GM18873 (cell line): ENCODE data around the gene PFKFB1.
"Not testable (repeated sequence)": the region's sequence is repeated elsewhere in the genome, so short reads cannot be mapped to it uniquely, and the experiment has no call there.

Experiments
- ATAC-seq: cut with Tn5 transposase; IDR thresholded peaks from one replicate; pipeline ENCODE4 v1.9.1; 2021; ENCODE audit warnings: mild to moderate bottlenecking, moderate library complexity, moderate number of reproducible peaks; ENCODE audit not compliant: unreplicated experiment, low FRiP score

Gene PFKFB1

DNA sequence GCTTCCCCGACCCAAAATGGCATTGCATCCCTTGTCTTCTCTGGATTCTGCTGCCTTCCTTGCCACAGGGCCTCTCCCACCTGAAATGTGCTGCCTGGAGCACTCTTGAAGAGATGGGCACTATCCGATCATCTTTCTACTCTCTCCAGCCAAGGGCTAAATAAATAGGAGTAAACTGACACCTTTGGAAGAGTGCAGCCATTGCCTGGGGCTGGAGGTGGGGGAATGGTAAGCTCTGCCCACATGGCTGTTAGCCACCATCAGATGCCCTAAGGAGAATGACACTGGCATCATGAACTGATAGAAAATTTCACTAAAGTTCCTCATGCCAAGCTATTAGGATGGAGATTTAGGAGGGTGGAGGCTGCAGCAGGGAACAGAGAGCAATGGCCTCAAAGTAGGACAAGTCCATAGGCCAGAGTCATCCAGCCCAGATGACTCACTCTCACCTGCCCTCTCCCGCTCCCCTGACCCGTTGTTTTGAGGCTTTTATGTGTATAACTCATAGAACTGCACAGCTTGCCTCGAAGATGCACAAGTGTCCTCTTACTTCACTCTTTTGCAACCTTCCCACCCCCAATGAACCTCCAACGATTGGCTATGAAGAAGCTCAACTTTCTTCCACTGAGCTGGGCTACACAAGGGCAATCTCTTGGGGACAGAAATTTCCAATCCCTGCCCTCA is 822 bp upstream of the PFKFB1 start:
- ATAC-seq, result no peak

DNA sequence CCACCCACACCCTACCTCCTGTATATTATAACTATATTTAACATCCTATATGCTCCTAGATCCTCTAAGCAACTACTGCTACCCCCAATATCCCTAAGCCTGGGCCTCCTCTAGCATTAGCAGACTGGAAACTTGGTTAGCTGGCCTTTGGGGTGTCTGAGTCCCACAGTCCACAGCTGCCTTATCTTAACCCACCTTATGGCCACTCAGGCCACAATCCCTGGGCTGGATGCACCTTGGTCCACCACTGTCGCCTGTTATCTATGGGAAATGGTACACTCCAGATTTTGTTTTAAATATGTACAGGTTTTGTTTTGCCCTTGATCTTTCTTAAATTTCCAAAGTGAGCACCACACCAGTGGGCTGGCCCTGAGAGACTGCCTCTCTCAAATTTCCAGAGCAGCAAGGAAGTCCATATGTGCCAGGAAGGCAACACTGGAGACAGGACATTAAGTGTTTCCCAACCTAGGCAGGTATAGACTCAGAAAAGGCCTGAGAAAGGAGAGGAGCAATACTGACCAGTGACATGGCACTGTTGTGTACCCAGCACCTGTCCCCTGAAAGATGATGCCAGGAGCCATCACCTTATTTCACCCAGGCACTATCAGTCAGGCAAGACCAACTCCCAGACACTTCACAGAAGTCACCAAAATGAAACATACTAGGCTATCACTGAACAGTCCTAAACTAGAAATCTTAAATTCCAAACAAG is 921 bp downstream of the PFKFB1 start:
- ATAC-seq, result no peak

DNA sequence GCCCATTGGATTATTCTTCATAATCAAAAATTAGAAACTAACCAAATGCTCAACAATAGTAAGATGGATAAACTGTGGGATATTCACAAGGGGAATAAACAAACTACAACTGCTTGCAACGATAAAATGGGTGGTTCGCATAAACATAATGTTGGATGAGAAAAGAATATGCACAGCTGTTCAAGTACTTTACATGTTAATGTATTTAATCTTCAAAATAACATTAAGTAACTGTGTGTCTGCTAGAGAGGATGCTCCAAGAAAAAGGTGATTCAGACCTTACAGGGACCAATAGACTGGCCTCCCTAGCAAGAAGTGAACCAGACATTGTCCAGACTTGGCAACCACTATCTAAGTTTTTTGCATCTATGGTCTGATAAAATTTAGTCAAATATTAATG is 2.3 kb downstream of the PFKFB1 start:
- no peak for ATAC-seq

DNA sequence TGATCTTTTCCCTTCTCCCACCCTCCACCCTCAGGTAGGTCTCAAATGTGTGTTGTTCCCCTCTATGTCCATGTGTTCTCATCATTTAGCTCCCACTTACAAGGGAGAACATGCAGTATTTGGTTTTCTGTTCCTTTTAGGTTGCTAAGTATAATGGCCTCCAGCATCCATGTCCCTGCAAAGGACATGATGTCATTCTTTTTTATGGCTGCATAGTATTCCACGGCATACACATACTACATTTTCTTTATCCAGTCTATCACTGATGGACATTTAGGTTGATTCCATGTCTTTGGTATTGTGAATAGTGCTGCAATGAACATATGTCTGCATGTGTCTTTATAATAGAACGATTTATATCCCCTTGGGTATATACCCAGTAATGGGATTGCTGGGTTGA is 10.7 kb downstream of the PFKFB1 start:
- ATAC-seq, result not testable (repeated sequence)

DNA sequence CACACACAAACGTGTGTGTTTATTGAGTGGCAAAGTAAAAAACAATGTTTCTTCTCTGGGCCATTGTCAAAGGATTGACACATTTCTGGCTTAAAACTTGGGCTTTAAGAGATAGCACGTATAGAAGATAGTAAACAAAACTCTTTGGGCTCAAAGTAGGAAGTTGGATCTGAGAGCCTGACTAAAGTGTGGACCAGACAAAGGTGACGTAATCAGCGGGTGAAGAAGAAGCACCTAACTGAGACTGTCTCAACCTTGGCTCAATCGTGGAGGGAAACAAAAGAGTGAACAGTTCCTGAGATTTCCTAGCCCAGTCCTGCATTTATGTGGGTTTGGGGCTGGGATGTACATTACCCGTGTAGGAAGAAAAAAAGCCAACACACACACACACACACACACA is 13.7 kb downstream of the PFKFB1 start:
- no peak for ATAC-seq

DNA sequence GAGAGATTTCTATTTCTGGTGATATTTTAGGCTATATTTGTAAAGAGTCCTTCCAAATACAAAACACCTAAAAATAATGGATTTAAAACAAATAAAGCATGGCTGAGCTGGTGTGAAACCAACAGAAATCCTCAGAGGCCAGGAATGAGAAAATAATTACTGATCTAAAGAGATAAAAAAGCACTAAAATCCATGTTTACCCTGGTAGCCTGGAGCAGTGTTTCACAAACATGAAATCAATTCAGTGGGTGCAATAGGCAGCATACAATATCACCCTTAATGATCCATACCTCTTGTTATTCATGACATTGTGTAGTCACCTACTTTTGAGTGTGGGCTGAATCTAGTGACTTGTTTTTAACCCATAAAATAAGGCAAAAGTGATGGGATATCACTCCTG is 14.6 kb downstream of the PFKFB1 start:
- no peak for ATAC-seq

DNA sequence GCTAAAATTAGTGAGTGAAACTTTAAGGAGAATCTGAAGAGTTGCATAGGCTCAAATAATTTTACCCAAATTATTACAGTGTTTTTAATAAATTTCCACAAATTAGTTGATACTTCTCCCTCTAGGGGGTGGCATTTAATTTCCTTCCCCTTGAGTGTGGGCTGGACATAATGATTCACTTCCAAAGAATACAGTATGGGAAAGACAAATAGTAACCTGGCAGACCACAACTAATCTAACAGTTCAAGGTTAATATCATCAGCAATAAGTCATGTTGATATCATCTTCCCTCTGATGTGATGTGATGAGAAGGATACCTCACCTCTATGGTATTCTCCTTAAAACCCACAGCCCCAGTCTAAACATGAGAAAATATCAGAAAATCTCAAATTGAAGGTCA is 15.5 kb downstream of the PFKFB1 start:
- no peak for ATAC-seq

DNA sequence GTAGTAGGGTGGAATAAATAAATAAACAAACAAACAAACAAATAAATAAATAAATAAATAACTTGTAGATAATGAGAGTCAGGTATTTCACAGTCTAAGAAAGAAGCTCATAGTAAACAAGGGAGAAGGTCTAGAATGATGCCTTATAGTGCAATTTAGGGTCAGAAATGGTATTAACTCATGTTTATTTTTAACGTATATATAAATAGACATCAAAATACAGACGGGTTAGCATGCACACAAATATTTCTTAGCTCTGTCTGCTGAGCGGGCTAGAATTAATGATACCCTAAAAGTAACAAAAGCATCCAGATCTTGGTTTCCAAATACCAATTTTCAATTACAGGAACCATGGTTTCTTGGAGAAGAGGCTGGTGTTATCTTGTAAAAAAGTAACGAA is 16.6 kb downstream of the PFKFB1 start:
- no peak for ATAC-seq

DNA sequence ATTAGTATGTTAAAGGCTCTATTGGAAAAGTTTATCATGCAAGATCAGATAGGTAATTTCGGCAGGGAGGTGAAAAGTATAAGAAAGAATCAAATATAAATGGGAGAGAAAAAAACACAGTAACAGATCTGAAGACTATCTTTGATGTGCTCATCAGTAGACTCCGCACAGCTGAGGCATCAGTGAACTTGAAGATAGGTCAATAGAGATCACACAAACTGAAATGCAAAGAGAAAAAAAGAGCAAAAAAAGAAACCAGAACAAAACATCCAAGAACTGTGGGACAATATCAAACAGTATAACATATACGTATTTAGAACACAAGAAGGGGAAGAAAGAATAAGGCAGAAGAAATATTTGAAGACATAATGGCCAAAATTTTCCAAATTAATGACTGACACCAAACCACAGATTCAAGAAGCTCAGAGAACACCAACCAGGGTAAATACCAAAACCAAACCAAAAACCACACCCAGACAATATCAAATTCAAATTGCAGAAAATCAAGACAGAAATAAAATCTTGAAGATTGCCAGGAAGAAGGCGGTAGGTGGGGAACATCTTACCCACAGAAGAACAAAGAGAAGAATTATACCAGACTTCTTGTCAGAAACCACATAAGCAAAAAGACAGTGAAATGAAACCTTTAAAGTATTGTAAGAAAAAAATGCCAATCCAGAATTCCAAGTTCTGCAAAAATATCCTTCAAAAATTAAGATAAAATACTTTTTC is 29.1 kb downstream of the PFKFB1 start:
- no peak for ATAC-seq

DNA sequence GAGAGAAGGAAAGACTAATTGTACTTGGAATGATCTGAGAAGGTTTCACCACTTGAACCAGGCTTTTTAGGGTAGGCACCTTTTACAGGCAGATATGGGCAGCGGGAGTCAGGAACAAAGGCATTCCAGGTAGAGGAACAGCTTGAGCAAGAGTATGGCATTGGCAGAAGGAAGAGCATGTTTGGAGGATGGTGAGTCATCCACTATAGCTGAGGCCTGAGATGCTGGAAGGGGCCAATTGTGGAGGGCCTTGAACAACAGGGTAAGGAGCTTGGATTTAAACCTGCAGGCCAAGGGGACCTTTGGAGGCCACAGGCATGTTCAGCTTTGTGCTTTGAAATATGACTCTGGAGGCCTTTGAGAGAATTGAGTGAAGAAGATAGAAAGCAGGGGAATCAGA is 32.2 kb downstream of the PFKFB1 start:
- ATAC-seq, result no peak

DNA sequence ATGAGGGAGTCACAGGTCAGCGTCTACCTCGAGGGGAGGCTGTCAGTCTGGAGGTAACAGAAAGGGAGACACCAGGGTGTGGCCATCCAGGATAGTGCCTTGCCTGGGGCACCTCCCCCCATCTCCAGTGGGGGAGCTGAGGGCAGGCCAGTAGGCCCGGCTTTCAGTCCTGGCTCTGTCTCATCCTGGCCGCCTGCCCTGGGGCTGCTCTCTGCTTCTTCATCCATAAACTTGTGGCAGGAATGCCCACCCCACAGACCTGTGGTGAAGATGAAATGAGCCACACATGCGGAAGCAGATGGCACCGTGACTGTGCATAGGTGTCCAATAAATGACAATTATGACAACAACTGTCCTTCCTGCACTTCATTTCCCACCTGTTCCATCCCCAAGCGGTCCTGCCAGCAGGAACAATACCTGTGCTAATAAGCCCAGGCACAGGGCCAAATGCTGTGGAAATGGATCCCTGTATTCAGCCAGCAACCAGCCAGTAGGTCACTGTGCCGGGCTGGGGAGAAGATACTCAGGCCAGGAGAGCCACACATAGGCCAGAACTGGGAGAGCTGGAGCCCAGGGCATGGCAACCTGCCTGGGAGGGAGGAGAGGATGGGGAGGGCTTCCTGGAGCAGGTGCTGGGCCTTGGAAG is 43.1 kb downstream of the PFKFB1 start:
- ATAC-seq, result no peak

DNA sequence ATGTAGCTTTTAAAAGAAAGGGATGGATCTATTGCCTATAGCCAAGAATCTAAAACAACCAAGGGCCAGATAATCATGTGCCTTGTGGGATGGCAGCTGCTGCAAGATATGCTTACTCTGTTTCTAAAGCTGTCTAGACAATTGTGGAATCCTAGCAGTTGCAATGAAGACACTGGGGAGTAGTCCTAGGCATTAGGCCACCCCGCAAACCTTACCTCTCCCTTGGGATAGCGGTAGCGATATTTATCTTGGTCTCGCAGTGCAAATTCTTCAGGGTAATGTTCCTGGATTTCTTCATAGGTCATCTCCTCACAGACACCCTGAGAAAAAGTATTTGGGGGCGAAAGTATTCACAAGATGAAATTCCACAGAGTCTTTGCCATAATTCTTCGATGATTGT is 48.8 kb downstream of the PFKFB1 start:
- no peak for ATAC-seq

DNA sequence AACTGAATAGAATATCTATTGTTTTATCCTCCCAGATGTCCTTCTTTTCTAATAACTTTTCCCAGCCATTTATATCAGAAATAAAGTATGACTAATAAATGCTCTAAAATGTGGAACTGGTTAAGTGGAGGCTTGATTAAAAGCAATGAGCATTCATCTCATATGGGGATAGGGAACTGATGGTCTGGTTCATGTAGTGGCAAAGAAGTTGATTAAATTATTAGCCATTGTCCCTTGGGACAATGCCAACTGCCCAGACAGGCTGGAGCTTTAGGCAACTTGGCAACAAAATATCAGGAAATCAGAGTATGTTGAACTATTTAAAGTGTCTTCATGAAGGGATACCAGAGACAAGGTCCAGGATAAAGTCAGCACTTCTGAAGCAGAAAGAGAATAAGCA is 49.2 kb downstream of the PFKFB1 start:
- no peak for ATAC-seq

DNA sequence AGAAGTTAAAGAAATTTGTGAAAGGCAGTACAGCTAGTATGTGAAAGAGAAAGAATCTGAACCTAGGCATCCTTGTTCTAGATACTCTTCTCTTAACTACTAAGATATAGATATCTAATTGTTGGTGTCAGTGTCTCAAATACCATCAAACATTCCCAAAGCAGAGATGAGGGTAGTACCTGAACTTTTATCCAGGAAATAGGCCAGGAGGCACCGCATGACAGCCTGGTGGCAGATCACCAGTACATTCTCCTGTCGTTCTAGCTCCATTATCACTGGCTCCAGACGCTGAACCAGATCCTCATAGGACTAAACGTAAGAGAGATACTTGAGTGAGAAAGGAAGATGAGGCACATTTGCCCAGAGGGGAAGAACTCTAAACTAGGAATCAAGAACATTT is 56.6 kb downstream of the PFKFB1 start:
- no peak for ATAC-seq

DNA sequence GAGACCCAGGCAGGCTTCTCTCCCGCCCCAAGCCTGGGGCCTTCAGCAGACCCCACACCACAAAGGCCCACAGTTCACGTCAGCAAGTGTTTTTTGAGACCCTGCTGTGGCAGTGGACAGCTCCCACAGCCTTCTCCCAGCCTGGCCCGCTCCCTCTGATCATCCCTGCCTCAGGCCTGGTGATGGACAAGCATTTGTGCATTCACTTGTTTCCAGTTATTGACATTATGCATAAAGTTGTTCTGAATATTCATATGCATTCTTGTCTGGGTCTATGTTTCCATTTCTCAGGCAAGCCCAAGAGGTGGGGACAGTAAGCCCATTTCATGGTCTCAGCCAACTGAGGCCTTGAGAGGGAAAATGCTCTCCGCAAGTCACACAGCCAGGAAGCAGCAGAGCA is 58.7 kb downstream of the PFKFB1 start:
- ATAC-seq, result no peak

DNA sequence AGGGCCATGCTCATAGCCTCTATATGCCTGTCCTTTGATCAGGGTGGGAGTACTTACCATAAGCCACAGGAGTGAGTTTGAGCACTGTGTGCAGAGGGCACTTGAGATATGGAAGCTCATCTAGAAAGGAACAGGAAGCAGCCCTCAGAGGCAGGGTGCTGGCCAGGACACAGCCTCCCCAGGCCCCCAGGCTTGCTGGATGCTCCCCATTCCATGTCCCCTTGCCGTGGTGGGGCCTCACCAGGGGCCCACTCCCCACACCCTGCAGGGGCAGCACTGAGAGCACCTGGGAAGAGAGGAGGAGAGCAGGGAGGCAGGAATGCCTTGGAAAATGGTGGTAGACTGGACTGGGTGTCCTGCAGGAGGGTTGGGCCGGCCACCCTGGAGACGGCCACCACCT is 59.1 kb downstream of the PFKFB1 start:
- ATAC-seq, result no peak

DNA sequence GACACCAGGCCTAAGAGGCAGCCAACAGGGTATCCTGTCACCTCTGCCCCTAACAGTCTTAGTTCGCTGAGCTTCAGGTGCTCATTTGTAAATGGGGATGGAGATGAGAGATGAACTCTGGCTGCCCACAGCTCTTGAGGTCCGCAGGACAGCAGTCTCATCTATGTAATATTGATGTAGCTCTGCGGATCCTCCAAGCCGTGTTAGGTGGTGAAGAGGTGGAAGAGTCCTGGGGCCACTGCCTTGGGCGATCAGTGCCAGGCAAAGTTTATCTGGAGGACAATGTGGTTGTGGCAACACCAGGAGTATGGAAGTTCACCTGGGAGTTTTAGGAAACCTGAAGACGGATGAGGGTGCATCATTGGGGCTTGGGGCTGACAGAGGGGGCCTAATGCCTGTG is 59.9 kb downstream of the PFKFB1 start:
- no peak for ATAC-seq

DNA sequence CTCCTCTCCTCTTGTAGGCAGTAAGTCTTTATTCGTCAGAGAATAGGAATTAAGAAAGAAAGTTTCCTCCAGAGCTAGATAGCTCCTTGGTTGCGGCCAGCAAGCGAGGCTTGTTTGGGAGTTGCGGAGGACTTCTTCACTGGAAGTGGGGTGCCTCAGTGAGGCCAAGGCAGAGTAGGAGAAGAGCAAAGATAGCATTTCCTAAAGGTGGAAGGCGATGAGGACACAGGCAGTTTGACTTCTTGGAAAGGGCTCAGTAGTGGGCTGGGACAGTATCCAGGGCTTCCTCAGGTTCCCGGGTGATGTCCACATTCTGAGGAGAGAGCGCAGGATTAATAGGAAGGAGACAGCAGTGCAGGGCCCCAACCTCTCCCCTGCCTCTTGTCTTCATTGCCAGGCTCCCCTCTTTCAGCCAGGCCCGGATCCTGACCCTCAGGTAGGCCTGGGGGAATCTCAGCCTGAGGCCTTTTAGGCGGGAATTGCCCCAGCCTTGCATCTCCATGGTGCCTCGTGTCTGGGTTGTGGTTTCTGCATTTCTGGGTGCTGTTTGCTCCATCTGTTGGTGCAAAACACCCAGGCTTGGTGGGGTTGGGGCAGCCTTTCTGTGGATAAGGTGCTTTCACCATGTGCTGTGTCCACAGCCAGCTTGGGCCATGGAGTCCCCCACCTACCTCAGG is 60.7 kb downstream of the PFKFB1 start:
- no peak for ATAC-seq

DNA sequence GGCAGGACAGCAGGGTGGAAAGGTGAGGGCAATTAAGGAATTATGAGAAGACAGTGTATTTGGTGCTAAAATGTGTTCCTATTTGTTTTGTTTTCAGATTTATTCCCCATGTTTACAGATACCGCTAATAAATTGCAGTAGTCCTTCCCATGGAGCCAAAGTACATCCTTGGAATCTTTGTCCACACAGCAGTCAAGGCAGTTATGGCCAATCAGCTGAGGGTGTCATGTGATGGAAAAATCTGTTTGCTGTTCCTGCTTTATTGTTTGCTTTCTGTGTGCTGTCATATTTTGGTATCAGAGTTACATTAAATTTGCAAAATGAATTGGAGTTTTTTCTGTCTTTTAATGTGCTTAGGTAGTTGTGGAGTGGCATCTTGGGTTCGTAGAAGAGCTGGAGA is 62.9 kb downstream of the PFKFB1 start:
- ATAC-seq, result no peak

DNA sequence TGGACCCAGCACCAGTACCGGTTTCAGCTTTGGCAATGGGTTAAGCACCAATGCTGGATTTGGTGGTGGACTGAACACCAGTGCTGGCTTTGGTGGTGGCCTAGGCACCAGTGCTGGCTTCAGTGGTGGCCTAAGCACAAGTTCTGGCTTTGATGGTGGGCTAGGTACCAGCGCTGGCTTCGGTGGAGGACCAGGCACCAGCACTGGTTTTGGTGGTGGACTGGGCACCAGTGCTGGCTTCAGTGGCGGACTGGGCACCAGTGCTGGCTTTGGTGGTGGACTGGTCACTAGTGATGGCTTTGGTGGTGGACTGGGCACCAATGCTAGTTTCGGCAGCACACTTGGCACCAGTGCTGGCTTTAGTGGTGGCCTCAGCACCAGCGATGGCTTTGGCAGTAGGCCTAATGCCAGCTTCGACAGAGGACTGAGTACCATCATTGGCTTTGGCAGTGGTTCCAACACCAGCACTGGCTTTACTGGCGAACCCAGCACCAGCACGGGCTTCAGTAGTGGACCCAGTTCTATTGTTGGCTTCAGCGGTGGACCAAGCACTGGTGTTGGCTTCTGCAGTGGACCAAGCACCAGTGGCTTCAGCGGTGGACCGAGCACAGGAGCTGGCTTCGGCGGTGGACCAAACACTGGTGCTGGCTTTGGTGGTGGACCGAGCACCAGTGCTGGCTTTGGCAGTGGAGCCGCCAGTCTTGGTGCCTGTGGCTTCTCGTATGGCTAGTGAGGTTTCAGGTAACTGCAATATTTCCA is 63.5 kb downstream of the PFKFB1 start:
- ATAC-seq, result no peak
